Heart left ventricle (tissue), 16 donors: ENCODE data around the gene CSTF2T. TPM values are rescaled to one million over a fixed set of nuclear protein-coding genes. Genes with fewer than 3 reads are reported as not detected.

ENCODE experiments used
- ATAC-seq, 4 donors: fragments of 200-7000 bp; cut with Tn5 transposase; one replicate each; pipeline ENCODE4 v1.9.1; 2020 to 2022; ENCODE audit warnings: moderate library complexity in 4 of 4, mild to moderate bottlenecking in 3 of 4, moderate number of reproducible peaks in 1 of 4
- DNase-seq, 5 donors: peaks; one replicate each; pipeline ENCODE4 v3.0.0-alpha.2; 2020
- H3K27ac ChIP-seq, 12 donors: fragments of 200-600 bp; sonication (generic) in 4 of 12; one replicate each; pipeline versions ENCODE4 v1.5.0 to v1.8.0; 2016 to 2022; ENCODE audit warnings: mild to moderate bottlenecking in 2 of 12
- H3K27me3 ChIP-seq, 9 donors: fragments of 200-600 bp; sonication (generic) in 2 of 9; one replicate each; pipeline versions ENCODE4 v1.5.1 to v1.8.0; 2016 to 2022; ENCODE audit warnings: mild to moderate bottlenecking in 3 of 9
- H3K36me3 ChIP-seq, 9 donors: fragments of 200-600 bp; sonication (generic) in 2 of 9; one replicate each; pipeline versions ENCODE4 v1.5.0 to v1.8.0; 2018 to 2022; ENCODE audit warnings: mild to moderate bottlenecking in 2 of 9
- H3K4me1 ChIP-seq, 12 donors: fragments of 200-600 bp; sonication (generic) in 4 of 12; one replicate each; pipeline versions ENCODE4 v1.5.0 to v1.8.0; 2016 to 2022; ENCODE audit warnings: mild to moderate bottlenecking in 3 of 12
- H3K4me3 ChIP-seq, 12 donors: fragments of 200-600 bp; sonication (generic) in 4 of 12; one replicate each; pipeline versions ENCODE4 v1.5.0 to v1.8.0; 2017 to 2022; ENCODE audit warnings: mild to moderate bottlenecking in 9 of 12, moderate library complexity in 4 of 12
- H3K9me3 ChIP-seq, 12 donors: fragments of 200-600 bp; sonication (generic) in 4 of 12; one replicate each; pipeline versions ENCODE4 v1.5.0 to v1.8.0; 2016 to 2022; ENCODE audit warnings: mild to moderate bottlenecking in 1 of 12
- CTCF ChIP-seq, 12 donors: fragments of 200-600 bp; sonication (generic) in 4 of 12; IDR thresholded peaks; one replicate each; pipeline versions ENCODE4 v1.5.0 to v1.8.0; 2018 to 2022; ENCODE audit warnings: antibody characterized with exemption in 12 of 12, mild to moderate bottlenecking in 5 of 12
- POLR2A ChIP-seq, 2 donors: fragments of 450-650 bp; IDR thresholded peaks; one replicate each; pipeline ENCODE4 v1.6.1; 2017; ENCODE audit warnings: antibody characterized with exemption in 2 of 2, mild to moderate bottlenecking in 2 of 2, moderate library complexity in 2 of 2
- WGBS, 4 donors: extraction: QIAGEN DNeasy Blood & Tissue Kit in 2 of 4; methylation state at CpG; one replicate each; pipeline versions ENCODE4 v1.1.5 to v1.1.7; 2013 to 2018; 5-methylcytosine and 5-hydroxymethylcytosine counted together
- intact Hi-C, 10 donors: fragments of 100-400 bp; cut with DNase I; formaldehyde crosslinking; loops; one replicate each; pipeline versions ENCODE4 v1.11.1 to v1.14.2; 2022
- long read RNA-seq, 3 donors: library from polyadenylated mRNA; unstranded; transcript quantifications; one replicate each; pipeline ENCODE4 v2.0.0, GENCODE V29; 2020 to 2021
- polyA plus RNA-seq, 2 donors: library from polyadenylated mRNA; stranded (reverse); fragments of 200-250 nt; gene quantifications; one replicate each; pipeline ENCODE4 v1.2.3, GENCODE V29; 2013
- total RNA-seq, 9 donors: library from RNA; depleted of rRNA in 2 of 9; stranded (reverse); fragments of >200 nt in 2 of 9; fragmentation: NEBNext Ultra II Directional in 3 of 9; extraction: Animal tissue kit (Norgen Biotek cat#: 25700) in 3 of 9; gene quantifications; one replicate each; pipeline versions ENCODE4 v1.1.0 to v1.2.4, GENCODE V29; 2016 to 2023
- donor health status: ischemic (EF 13 %, LVEDD 7.1; RV severe dilation, severe dysfunction).
- donor health status: healthy with polysubstance abuse.
- donor health status: DM: no; HTN: yes; CAD: no.
- donor health status: DM: no; HTN: no; CAD: no.
- donor health status: ischemic (EF 25% LVEDD 6.9; RV normal size, moderate dysfunction).
- donor health status: ischemic (EF 25% LVEDD 5.7; RV mildly dilated, moderate dysfunction).
- donor health status: healthy.
- donor health status: DM: yes; HTN: yes; CAD: no.
- donor health status: ischemic (EF 35%, LVEDD 5.7; RV mildly dilated, moderate dysfunction).
- donor health status: nonischemic (EF 11% LVEDD 7.7; RV severe dilation, severe dysfunction).
- donor health status: DM: yes; HTN: yes; CAD: no.
- donor health status: PGD.
- donor health status: ischemic (EF 29% LVEDD 5.4; RV normal size, mild dysfunction).
- donor health status: nonischemic (EF 23%, LVEDD 6.1; RV moderate dilation, normal function).

The CSTF2T gene
- total RNA-seq (10 to 100 TPM; 18.5 to 27.4 (median 22.7) TPM), polyA plus RNA-seq (10 to 100 TPM; 10.6 to 14.2 TPM)
- long read RNA-seq, donor 1, full-length matches to known transcripts = 7 of 7 reads
- long read RNA-seq, donor 1, partial matches to known transcripts = 0 of 7 reads
- long read RNA-seq, donor 1, other reads (novel, unspliced or antisense) = 0 of 7 reads
- long read RNA-seq, donor 2, full-length matches to known transcripts = 50 of 50 reads
- long read RNA-seq, donor 2, partial matches to known transcripts = 0 of 50 reads
- long read RNA-seq, donor 2, other reads (novel, unspliced or antisense) = 0 of 50 reads
- long read RNA-seq, donor 3, full-length matches to known transcripts = 7 of 7 reads
- long read RNA-seq, donor 3, partial matches to known transcripts = 0 of 7 reads
- long read RNA-seq, donor 3, other reads (novel, unspliced or antisense) = 0 of 7 reads

- H3K36me3 ChIP-seq = peaks cover 0 to 22% (median 10%) of the 10 kb centered on the region in 9 donors
- intact Hi-C loops = loop anchor here in 3 of 10 donors (10.0 kb wide), 1 partner anchor 255 kb away; no protein-coding TSS in a partner anchor
- WGBS, 4 donors = 0 to 1% (median 1%) methylated on average over 45 of the region's 45 CpGs
These were observed at the start of gene CSTF2T for GRCh38 chr10:51699475-51700227. CSTF2T (minus strand) TSS chr10:51699595; CDS start chr10:51699549, 46 bp downstream.

GRCh38 chr10:51748959-51749358, 49.6 kb upstream of the CSTF2T start:
- TF ChIP-seq POLR2A (IDR thresholded peaks at IDR 0.05) (no peak), CTCF (IDR thresholded peaks at IDR 0.05) (no peak)
- DNase-seq (no peak), ATAC-seq (no peak)
- Histone ChIP-seq H3K4me3 (no peak overlapping the region), H3K27ac (no peak overlapping the region), H3K27me3 (no peaks in the 10 kb centered on the region), H3K36me3 (no peaks in the 10 kb centered on the region), H3K9me3 (no peaks in the 10 kb centered on the region), H3K4me1 (no peaks in the 10 kb centered on the region)
- 72 to 90% (median 80%) methylated on average over 1 of the region's 1 CpG for WGBS, 4 donors
- intact Hi-C loops = no loop called here

More at GRCh38 chr10:51699475-51700227, at the start of gene CSTF2T:
- H3K9me3 ChIP-seq = no peaks in the 10 kb centered on the region
- H3K27me3 ChIP-seq = no peaks in the 10 kb centered on the region
- H3K27ac ChIP-seq = peak within 1 kb of the TSS; percentile 88 to 98 (median 94)
- peak within 1 kb of the TSS; percentile 58 to 93 (median 74) for H3K4me3 ChIP-seq
- TF ChIP-seq CTCF (IDR thresholded peaks at IDR 0.05) (no peak), POLR2A (IDR thresholded peaks at IDR 0.05) (peak in 1 of 2 donors; percentile 18)
- ATAC-seq (peak; percentile 95 to 98 (median 97)), DNase-seq (peak; percentile 90 to 92 (median 91))
- H3K4me1 ChIP-seq = peaks cover 7 to 51% (median 41%) of the 10 kb centered on the region in 12 donors

- Histone ChIP-seq H3K27me3 (no peaks in the 10 kb centered on the region), H3K36me3 (no peaks in the 10 kb centered on the region), H3K4me3 (no peak overlapping the region), H3K27ac (no peak overlapping the region), H3K4me1 (peaks cover 0 to 11% (median 0%) of the 10 kb centered on the region in 12 donors), H3K9me3 (no peaks in the 10 kb centered on the region)
- no peak for TF ChIP-seq CTCF (IDR thresholded peaks at IDR 0.05)
- TF ChIP-seq POLR2A (IDR thresholded peaks at IDR 0.05) = no peak
- ATAC-seq (no peak), DNase-seq (no peak)
- WGBS, 4 donors = 93 to 99% (median 96%) methylated on average over 1 of the region's 1 CpG
- intact Hi-C loops = no loop called here
These were observed 47.8 kb upstream of the CSTF2T start for GRCh38 chr10:51747216-51747615.

GRCh38 chr10:51745397-51745796, 46.0 kb upstream of the CSTF2T start:
- no peak for DNase-seq
- no peak overlapping the region for H3K4me3 ChIP-seq
- no peaks in the 10 kb centered on the region for H3K9me3 ChIP-seq
- ATAC-seq = no peak
- H3K27ac ChIP-seq = no peak overlapping the region
- WGBS, 4 donors = 88 to 94% (median 92%) methylated on average over 2 of the region's 2 CpGs
- TF ChIP-seq POLR2A (IDR thresholded peaks at IDR 0.05) (no peak), CTCF (IDR thresholded peaks at IDR 0.05) (no peak)
- H3K36me3 ChIP-seq = no peaks in the 10 kb centered on the region
- H3K4me1 ChIP-seq = peaks cover 0 to 11% (median 0%) of the 10 kb centered on the region in 12 donors
- intact Hi-C loops = no loop called here
- H3K27me3 ChIP-seq = no peaks in the 10 kb centered on the region
